Esophagus mucosa (tissue), 1 donor: ENCODE measurements around the gene LBR. TPM values are rescaled to one million over a fixed set of nuclear protein-coding genes. Genes with fewer than 3 reads are reported as not detected.

Experiments used
- ATAC-seq: fragments of 200-7000 bp; cut with Tn5 transposase; one replicate; pipeline ENCODE4 v1.9.1; 2020
- total RNA-seq: library from RNA; stranded (reverse); gene quantifications from one replicate; pipeline ENCODE4 v1.2.4, GENCODE V29; 2023
- donor health status: DM: yes; HTN: yes; CAD: no.

LBR gene
- total RNA-seq, 1 donor from 2014 or later = 52.6 TPM

DNA sequence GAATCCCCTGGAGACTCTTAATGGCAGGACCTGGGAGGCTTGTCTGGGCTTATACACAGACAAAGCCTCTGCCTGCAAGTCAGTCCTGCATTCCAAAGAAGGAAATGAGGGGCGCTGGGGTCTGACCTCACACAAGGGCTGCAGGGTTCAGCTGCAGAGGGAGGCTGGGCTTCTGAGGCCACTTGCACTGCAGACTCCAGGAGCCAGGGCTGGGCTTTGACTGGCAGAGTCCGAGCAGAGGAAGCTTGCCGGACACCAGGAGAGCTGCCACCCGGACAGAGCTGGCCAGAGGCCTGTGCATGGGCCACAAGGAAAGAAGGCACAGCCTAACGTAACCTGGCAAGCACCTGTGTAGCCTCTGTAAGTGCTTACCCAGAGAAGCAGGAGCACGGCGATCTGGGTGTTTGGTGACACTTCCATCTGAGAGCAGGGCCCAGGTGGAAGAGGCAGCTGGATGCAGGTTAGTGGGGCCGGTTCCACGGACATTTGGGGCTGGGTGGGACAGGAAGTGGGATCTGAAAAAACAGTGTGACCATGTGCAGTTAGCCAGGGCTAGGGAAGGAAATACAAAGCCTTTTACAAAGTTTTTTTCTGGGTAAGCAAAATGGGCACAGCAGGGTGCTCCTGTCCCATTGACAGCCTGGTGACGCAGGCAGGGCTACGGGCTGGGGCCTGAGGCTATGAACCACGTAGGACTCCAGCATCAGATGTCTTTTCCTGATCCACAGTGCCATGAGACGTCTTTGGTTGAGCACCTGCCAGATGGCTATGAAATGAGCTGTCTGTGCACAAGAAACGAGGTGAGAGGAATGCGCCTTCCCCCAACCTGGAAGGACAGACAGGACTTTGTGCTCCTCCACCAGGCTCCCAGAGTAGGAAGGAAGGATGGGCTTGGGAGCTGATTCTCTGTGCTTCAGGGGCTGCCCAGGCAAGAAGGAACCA lies 37.3 kb upstream of the LBR start:
- ATAC-seq = peak; percentile 12

DNA sequence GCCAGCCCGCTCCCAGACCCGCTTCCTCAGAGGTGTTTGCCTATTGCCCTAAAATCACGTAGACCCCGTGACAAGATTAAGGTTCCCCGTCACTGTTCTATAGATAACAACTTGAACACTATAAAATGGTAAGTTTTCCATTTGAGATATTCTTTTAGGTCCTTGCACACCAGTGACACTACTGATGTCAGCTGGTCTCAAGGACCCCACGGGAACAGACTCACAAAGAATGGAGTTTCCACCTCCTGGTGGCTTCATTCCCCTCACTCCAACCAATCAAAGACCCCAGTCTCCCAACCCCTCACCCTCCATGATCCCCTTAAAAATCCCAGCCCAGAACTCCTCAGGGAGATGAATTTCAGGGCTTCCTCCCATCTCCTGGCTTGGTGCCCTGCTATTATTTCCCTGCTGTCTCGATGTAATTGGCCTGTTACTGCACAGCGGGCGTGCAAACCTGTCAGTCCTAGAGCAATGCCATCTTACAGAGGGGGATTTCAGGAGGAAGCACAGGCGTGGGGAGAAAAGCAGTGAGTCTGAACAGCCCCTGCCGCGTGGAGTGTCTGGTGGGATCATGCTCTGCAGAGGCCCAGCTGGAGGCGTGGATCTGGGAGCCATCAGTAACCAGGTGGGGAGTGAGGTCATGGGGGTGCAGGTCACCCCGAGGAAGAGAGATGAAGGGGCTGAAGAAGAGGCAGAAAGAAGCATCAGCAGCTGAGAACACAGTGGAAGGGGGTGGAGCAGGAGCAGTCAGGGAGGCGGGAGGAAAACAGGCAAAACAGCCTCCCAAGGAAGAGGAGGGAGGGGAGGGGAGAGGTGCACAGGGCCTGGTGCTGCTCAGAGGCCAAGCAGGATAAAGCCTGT lies 35.1 kb upstream of the LBR start:
- ATAC-seq = peak; percentile 56

DNA sequence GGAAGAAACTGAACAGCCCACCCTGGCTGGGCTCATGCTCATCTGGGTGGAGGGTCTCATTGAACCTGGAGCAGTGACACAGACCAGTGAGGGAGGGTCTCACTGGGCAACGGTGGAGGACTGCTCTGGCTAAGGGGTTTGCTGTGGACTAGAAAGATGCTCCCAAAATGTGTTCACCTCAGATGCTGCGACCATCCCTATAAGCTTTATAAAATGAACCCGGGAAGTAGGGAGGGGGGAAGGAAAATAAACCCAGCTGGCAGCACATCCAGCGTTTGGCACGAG lies 34.5 kb upstream of the LBR start:
- ATAC-seq = no peak

DNA sequence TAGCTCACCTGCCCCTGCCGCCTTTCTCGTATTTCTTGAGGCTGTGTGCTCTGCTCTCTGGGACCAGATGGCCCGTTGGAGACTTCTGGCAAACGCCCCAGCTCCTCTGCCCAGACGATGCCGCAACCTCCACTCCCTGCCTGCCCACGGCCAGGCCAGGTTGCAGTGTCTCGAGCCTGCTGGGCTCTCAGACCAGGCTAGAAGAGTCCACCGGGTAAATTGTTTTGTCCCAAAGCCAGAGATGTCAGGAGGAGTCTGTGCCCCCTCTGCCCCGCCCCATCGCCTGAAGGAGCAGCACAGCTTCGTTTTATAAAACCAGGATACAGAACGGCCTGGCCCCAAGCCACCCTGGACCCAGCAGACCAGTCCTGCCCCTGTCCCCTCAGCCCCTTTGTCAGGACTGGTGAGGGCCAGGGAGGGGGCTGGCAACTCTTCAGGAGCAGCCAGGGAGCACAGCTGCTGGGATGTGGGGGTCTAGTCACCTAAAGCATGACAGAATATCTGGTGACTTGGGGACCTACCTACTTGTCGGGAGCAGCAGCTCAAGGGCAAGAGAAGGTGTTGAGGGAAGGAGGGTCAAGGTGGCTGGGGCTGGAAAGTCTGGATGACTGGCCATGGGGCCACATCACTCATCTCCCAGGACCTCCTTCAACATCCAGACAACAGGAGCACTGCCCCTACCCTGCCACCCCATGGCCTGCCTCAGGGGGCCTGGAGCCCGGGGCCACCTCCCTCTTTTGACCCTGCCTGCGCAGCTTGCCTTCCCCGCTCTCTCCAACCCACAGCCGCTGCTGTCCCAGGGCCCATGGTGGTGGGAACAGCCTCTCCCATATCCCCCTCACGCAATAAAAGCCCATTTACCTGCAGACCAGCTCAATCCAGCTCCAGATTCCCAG lies 33.9 kb upstream of the LBR start:
- ATAC-seq = no peak

DNA sequence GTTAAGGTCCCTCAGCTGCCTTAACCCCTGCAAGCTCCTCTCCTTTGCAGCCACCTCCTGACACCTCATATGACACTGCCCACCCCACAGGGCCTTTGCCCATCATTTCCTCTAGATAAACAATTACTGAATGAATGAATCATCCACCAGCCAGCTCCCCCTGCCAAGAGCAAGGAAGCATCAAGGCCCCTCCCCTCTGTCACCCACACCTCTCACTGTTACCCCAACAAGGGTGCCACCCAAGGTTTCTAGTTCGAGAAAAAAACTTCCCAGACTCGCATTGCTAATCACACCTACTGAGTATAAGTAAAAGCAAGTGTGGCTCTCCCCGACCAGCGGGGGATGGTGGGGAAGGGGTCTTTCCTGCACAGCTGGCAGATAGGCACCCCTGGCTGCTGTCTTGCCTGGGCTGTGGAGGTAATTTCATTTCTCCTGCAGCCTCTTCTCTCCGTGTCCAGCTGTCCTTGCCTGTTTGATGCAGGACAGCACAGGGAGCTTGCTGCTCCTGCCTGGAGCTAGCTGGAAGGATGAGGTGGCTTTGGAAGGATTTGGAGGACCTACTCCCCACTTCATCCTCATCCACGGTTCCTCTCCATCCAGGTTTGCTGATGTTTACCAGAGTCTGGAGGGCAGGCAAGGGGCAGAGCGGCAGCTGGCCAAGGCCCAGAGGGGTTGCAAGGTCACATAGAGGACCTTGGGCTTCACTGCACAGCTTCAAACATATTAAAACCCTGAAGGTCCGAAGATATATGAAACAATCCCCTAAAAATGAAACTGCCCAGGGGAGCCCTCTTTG lies 33.1 kb upstream of the LBR start:
- ATAC-seq = peak; percentile 70

DNA sequence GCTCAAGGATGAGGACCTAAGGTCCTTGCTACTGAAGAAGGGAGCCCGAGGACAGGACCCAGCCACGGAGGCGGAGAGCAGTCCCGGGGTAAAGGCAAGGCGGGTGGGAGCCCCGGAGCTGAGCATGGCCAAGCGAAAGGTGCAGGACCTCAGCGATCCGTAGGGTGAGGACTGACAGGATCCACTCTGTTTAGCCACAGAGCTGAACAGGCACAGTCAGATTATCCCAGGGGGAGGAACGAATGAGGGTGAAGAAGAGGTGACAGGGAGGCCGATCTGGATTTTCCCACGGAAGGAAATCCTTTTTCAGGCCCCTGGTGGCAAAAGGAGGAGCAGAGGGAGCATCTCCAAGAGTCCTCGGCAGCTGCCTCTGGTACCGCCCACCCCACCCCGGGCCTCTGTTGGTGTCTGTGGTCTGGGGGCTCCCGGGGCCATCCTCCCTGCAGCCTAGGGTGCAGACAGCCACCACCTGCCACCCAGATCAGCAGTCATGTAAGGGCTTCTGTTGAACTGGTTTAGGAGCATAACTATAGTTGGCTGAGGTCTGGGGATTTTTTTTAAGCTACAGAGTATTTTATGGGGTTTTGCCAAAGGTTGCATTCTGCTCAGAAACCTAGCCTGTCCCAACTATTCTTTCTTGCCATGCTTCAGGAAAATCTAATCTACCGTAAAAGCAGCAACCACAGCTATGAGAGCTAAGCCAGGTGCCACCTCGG lies 32.3 kb upstream of the LBR start:
- peak; percentile 41 for ATAC-seq

DNA sequence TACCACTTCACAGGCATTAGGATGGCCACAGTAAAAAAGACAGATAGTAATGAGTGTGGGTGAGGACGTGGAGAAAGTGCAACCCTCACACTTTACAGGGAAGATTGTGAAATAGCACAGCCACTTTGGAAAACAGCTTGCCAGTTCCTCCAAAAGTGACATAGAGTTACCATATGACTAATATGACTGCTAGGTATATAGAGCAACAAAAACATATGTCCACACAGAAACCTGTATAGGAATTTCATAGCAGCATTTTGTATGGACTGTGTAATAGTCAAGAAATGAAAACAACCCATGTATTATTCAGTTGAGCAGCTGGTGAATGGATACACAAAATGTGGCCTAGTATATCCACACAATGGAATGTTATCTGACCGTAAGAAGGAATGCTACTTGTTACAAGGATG lies 30.4 kb upstream of the LBR start:
- peak; percentile 51 for ATAC-seq

DNA sequence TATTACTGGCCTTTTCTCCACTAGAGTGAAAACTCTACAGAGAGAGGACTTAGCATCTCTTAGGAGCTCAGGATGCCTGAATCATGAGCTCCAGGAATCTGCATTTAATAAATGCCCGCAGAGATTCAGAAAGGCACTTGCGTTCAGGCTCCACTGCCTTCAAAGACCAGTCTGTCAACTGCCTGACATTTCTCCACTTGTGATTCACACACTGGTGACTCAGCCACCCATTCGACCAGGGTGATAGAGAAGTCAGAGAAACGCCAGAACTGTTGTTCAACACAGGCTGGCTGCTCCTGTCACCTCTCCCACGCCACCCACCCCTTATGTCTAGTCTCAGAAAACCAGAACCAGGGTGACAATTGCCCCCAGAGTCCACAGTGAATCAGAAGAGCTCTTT lies 26.9 kb upstream of the LBR start:
- ATAC-seq = peak; percentile 85

DNA sequence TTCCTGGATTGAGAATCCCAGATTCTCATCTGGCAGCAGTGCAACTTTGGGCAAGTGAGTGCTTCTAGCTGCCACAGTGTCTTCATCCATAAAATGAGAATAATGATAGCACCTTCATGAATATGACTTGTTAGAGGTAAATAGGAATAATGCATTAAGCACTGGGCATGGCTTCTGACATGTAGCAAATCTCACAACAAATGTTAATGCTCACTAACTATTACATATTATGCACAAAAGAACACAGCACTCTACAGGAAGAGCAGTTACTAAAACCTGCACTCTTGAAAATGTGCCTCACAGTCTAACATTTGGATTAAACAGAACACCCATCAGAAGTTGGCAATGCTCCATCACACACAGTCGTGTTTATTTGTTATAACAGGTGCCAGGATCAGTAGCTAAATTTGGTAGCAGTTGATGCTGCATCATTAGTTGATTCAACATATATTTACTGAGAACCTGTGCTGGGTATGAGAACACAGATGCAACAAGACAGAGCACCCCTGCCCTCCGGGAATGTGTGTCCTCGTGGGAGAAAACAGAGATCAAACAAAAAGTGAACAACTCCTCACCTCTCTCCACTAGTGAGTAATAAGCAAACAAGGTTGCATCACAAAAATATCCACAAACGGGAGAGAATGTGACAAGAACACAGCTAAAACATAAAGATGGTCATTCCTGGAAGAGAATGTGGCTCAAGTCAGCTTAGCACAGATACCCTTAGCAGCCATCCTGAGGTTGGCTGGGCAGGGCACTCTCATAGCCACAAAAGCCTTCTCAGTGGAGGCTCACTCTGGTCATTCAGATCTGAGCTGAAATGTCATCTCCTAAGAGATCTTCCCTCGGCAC lies 26.2 kb upstream of the LBR start:
- ATAC-seq = peak; percentile 65

DNA sequence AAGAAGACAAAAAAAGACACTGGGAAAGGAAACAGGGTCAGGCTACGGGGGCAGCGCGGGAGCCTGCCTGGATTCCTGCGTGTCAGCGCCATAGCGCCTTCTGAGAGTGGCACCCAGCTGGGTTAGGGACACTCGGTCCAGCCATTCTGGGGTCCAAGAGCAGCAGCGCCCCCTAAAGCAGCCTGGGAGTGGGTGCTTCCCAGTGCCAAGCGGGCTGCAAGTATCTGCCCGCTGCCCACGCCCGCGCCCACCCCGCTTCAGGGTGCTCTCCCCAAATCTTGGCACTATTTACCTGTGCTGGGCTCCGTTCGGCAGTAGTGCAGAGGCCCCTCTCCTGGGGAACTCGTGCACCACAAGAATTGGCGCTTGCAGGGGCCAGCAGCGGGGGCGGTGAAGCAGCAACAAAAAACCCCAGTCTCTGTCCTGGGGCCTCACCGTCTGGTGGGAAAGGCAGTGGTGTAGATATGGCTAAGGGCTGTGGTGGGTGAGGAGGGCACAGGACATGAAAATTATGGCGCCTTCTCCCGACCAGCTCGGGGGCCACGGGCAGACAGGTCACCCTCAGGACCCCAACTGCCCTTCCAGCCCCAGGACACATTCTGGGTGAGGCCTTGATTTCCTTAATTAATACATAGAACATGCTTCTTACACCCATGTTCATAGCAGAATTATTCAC lies 24.1 kb upstream of the LBR start:
- ATAC-seq = no peak

DNA sequence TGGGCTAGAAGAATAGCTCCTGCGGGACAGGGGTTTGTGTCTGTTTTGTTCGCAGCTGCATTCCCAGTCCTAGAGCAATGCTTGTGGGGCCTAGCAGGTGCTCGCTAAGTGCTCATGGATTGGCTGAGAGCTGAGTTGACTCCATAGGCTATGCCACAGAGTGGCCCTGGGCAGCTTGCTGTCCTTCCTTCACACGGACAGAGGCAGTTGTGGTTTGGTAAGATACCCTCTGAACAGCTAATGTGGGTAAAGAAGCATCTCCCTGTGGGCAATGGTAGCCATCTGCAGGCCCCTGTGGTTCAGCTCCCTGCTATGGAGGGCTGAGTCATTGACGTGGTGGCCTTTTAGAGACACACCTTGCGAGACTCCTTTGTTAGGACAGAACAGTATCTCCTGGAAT lies 23.5 kb upstream of the LBR start:
- no peak for ATAC-seq

DNA sequence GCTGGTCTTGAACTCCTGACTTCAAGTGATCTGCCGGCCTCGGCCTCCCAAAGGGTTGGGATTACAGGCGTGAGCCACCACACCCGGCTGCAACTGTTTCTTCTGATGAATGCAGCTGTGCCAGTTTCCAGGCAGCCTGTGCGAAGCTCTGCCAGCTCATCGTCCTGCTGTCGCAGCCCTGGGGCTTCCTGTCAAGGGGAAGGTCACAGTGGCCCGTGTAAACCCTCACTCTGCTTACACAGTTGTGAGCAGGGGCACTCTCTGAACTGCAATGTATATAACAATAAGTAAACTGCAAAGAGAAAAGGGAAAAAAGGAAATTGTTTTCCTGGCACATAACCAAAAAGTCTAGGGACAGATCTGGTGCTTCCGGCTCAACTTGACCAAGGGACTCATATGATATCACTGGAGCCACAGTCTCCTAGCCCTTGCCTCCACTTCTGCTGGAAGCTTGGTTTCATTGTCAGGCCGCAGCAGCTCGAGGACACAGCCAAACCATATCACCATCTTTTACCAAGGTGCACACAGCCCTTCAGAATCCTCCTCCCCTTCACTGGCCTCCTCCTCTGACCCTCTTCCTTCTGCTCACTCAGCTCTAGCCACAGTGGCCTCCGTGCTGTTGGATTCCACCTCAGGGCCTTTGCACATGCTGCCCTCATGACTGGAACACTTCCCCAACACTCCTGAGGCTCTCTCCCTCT lies 22.8 kb upstream of the LBR start:
- peak; percentile 3 for ATAC-seq

DNA sequence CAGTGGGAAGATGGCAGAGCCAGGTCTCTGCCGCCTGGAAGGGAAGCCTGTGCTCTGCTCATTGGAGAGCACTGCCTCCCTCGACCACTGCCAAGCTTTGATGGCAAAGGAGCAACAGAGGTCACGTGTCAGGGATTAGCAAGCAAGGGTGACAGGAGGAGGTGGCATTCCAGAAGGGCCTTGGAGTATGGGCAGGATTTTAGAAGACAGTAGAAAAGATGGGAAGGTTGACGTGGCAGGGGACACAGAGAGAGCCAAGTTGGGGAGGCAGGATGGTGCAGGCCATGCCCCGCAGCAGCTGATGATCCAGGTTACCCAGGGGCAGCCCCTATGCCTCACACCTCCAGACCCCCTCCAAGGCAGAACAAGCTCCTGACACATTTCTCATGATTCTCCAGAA lies 21.9 kb upstream of the LBR start:
- ATAC-seq = no peak

DNA sequence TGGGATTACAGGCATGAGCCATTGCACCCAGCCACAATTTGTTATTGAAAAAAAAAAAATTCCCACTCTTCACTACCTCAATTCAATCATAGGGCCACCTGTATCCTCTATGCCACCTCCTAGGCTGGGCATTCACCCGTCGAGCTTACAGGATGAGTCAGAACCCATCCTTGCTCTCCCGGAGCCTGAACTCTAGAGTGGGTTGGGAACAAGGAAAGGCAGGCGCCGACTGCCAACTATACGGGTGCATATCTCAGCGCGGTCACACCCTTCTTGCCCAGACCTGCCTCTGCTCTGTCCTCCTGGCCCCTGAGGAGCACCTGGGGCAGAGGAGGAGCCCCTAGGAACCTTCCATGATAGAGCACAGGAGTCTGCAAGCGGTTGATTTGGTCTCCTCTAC lies 21.4 kb upstream of the LBR start:
- peak; percentile 84 for ATAC-seq

DNA sequence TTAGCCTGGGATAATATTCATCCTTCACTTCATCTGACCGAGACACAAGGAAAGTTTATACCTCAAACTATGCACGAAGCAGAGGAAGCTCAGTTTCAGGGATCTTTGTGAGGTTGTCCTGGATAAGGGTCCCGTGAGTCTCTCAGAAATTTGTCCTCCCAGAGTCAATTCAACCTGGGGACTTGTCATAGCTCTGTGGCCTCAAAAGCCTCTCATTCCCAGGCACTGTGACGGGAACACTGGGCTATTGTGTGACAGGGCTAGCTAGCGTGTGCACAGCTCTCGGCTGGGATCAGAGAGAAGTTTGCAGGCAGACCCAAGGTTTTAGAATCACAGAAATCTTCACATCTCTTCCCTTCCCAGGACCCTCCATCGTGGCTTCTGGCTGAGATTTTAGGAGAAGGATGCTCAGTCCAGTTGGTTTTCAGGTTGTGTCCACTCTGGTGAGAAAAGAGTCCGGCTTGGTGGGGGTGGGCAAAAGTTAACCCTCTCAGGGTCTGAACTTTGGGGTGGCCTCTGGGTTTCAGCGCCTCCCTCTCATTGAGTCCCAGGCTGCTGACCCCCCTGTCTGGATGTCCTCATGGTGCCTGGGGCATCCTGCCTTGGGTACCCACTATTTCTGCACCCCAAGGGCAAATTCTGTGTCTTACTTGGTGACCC lies 20.4 kb upstream of the LBR start:
- ATAC-seq = no peak

DNA sequence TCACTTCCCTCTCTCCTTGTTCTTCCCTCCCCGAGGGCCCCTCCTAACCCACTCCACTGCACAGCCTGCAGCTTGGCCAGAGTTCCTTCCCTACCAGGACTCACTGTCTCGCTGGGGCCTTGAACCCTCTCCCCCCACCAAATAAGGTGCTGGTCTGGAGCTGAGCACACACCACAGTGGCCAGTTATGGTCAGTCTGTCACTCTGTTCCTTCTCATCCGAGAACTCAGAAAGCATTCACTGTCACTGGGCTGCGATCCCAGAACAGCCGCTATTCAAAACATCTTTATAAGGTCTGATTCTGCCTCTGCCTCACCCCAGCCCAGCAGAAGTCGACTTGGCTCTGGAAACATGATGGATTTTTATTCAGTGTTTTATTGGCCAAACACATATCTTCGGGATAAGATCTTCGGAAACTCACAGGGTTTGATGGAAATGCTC lies 19.8 kb upstream of the LBR start:
- no peak for ATAC-seq

DNA sequence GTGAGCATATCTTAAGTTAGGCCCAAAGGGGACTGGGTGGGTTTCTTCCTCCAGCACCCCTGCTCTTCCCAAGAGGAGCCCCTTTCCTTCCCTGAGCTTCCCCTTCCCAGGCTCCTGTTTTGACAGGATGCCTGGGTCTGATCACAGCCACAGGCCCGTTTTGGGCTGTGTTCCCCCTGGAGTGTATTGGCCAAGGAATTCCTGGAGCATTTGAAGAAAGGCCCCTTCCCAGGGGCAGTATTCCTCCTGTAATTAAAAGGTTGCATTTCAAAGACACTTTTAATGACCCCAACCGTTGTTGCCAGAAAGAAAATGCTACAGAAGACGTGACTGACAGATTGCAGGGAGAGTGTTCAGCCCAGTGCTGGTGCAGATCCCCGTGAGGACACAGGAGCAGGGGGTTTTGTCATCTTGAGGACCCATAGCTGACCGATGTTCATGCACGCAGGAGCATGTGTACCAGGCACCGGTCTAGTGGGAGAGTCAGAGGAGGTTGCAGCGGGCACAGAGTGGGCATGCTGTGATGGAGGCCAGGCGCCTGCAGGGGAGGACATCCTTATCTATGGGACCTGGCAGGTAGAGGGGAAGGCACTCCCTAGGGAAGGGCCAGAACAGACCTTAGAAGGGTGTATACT lies 19.3 kb upstream of the LBR start:
- no peak for ATAC-seq

DNA sequence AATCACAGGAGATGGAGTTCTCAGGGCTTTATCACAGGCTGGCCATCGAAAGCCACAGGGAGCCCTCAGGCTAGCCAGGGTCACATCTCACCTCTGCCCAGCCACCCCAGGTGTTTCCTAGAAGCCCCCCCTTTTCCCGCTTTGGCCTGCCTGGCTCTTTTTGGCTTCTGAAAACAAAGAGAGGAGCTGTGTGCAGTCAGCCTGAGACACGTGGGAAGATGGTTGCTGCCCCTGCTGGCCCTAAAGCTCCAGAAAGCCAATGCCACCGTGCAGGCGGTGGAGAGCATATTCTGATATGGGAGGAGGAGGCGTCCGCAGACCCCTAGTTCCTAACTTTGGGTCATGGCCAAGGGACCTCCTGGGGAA lies 18.7 kb upstream of the LBR start:
- no peak for ATAC-seq
